VCaP (cell line): ENCODE data around the gene TSHZ2.

Source experiments
- H3K27ac ChIP-seq: fragments of 450-650 bp; 2 replicates; pipeline ENCODE4 v1.5.1; 2017
- CTCF ChIP-seq: fragments of 450-650 bp; conservative IDR thresholded peaks from 2 replicates; pipeline ENCODE4 v1.5.1; 2017; ENCODE audit warnings: mild to moderate bottlenecking, moderate library complexity

Gene TSHZ2

GRCh38 chr20:53422039-53422438 is 449.9 kb downstream of the TSHZ2 start:
- H3K27ac ChIP-seq = no peak overlapping the region
- no peak for TF ChIP-seq CTCF

GRCh38 chr20:53423587-53424146 is 451.5 kb downstream of the TSHZ2 start:
- no peak for TF ChIP-seq CTCF
- H3K27ac ChIP-seq = no peak overlapping the region

- H3K27ac ChIP-seq = no peak overlapping the region
- TF ChIP-seq CTCF = no peak
These were observed 453.3 kb downstream of the TSHZ2 start for GRCh38 chr20:53425481-53425880.

GRCh38 chr20:53425941-53426340 is 453.8 kb downstream of the TSHZ2 start:
- H3K27ac ChIP-seq = no peak overlapping the region
- TF ChIP-seq CTCF = no peak

GRCh38 chr20:53426766-53427312 is 454.7 kb downstream of the TSHZ2 start:
- no peak for TF ChIP-seq CTCF
- no peak overlapping the region for H3K27ac ChIP-seq

GRCh38 chr20:53427951-53428350 is 455.8 kb downstream of the TSHZ2 start:
- no peak overlapping the region for H3K27ac ChIP-seq
- no peak for TF ChIP-seq CTCF

- TF ChIP-seq CTCF = no peak
- no peak overlapping the region for H3K27ac ChIP-seq
These were observed 456.4 kb downstream of the TSHZ2 start for GRCh38 chr20:53428588-53428987.
